Progenitor cell of endocrine pancreas (in vitro differentiated cells): ENCODE data around the gene NUDT16L1. TPM values are rescaled to one million over a fixed set of nuclear protein-coding genes. Genes with fewer than 3 reads are reported as not detected.

Experiments used
- DNase-seq: peaks from one replicate; pipeline ENCODE4 v3.0.0; 2021; ENCODE audit warnings: low spot score; ENCODE audit not compliant: unreplicated experiment
- H3K27ac Mint-ChIP-seq: 2 replicates; pipeline ENCODE4 v1.8.0; 2021; ENCODE audit warnings: mild to moderate bottlenecking, moderate library complexity, mixed read lengths
- H3K27me3 Mint-ChIP-seq: 2 replicates; pipeline ENCODE4 v1.8.0; 2021; ENCODE audit warnings: mixed read lengths
- H3K36me3 Mint-ChIP-seq: 2 replicates; pipeline ENCODE4 v1.8.0; 2022; ENCODE audit warnings: mixed read lengths; ENCODE audit not compliant: insufficient read depth
- H3K4me1 Mint-ChIP-seq: 2 replicates; pipeline ENCODE4 v1.8.0; 2021; ENCODE audit warnings: low read depth, mixed read lengths
- H3K4me3 Mint-ChIP-seq: 2 replicates; pipeline ENCODE4 v1.8.0; 2021; ENCODE audit warnings: low read depth, mild to moderate bottlenecking, moderate library complexity, mixed read lengths
- H3K9me3 Mint-ChIP-seq: 2 replicates; pipeline ENCODE4 v1.8.0; 2021; ENCODE audit warnings: low read depth, mixed read lengths
- total RNA-seq: library from RNA; stranded (reverse); gene quantifications from 2 replicates; pipeline ENCODE4 v1.2.1, GENCODE V29; 2021
- TF ChIP-seq, protein P1 (sequence below): fragments of 200-600 bp; sonication (generic); IDR thresholded peaks from one replicate; pipeline ENCODE4 v1.5.0; 2021; ENCODE audit warnings: antibody characterized with exemption, mild to moderate bottlenecking; ENCODE audit not compliant: unreplicated experiment

Gene NUDT16L1
- total RNA-seq, 1 donor from 2014 or later = 41.8 TPM

DNA sequence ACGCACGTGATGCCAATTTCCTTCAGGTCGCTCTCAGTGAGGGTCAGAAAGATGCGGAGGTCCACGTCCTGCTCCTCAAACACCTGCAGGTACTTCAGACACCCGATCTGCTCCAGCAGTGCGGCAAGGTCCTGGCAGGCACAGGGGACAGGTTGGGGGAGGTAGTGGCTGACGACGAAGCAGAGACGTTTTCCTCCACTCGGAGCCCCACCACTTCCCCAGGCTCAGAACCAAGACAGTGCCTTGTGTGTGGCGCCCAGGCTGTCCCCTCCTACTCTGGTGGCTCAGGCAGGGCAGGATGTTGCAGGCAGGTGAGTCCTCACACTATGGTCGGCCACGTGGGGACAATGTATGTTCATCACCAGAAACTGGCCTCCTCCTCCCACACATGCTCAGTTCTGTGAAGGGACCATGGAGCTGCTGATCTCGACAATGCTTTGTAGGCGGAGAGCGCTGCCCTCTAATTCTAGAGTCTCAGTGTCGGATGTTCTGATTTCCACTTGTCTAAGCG, 5.7 kb downstream of the NUDT16L1 start:
- TF ChIP-seq, protein P1, sequence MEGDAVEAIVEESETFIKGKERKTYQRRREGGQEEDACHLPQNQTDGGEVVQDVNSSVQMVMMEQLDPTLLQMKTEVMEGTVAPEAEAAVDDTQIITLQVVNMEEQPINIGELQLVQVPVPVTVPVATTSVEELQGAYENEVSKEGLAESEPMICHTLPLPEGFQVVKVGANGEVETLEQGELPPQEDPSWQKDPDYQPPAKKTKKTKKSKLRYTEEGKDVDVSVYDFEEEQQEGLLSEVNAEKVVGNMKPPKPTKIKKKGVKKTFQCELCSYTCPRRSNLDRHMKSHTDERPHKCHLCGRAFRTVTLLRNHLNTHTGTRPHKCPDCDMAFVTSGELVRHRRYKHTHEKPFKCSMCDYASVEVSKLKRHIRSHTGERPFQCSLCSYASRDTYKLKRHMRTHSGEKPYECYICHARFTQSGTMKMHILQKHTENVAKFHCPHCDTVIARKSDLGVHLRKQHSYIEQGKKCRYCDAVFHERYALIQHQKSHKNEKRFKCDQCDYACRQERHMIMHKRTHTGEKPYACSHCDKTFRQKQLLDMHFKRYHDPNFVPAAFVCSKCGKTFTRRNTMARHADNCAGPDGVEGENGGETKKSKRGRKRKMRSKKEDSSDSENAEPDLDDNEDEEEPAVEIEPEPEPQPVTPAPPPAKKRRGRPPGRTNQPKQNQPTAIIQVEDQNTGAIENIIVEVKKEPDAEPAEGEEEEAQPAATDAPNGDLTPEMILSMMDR = no peak
- DNase-seq = no peak
- no peak overlapping the region for H3K4me3 Mint-ChIP-seq
- H3K27ac Mint-ChIP-seq = no peak overlapping the region
- peaks cover 1% of the 10 kb centered on the region for H3K4me1 Mint-ChIP-seq
- peaks cover 4% of the 10 kb centered on the region for H3K36me3 Mint-ChIP-seq
- no peaks in the 10 kb centered on the region for H3K27me3 Mint-ChIP-seq
- no peaks in the 10 kb centered on the region for H3K9me3 Mint-ChIP-seq

DNA sequence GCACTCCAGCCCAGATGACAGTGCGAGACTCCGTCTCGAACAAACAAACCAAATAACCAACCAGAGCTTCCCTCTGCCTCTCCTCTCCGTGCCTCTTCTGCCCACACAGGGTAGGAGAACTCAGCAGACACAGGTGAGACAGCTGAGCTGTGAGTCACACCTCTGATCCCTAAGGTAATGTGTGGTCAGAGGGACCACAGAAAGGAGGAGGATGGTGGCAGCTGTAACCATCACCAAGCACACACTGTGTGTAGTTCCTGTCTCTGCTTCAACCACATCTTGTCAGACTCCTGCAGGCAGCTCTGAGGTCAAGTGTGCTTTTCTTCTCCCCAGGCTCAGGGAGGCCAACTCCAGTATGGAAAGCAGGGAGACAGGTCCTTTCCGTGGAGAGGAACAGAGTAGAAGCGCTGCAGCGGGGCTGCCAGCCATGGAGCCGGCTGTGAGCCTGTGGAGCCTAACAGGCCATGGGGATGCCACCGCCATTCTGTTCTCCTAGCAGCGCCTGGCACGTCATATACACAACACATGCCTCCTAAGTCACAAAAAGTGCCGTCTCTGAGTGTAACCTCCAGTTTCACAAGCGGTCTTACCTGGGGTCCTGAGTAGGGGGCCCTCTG, 7.1 kb downstream of the NUDT16L1 start:
- TF ChIP-seq, protein P1 = no peak
- H3K4me1 Mint-ChIP-seq = no peaks in the 10 kb centered on the region
- no peaks in the 10 kb centered on the region for H3K27me3 Mint-ChIP-seq
- no peaks in the 10 kb centered on the region for H3K9me3 Mint-ChIP-seq
- H3K27ac Mint-ChIP-seq = no peak overlapping the region
- peaks cover 4% of the 10 kb centered on the region for H3K36me3 Mint-ChIP-seq
- H3K4me3 Mint-ChIP-seq = no peak overlapping the region
- DNase-seq = no peak

DNA sequence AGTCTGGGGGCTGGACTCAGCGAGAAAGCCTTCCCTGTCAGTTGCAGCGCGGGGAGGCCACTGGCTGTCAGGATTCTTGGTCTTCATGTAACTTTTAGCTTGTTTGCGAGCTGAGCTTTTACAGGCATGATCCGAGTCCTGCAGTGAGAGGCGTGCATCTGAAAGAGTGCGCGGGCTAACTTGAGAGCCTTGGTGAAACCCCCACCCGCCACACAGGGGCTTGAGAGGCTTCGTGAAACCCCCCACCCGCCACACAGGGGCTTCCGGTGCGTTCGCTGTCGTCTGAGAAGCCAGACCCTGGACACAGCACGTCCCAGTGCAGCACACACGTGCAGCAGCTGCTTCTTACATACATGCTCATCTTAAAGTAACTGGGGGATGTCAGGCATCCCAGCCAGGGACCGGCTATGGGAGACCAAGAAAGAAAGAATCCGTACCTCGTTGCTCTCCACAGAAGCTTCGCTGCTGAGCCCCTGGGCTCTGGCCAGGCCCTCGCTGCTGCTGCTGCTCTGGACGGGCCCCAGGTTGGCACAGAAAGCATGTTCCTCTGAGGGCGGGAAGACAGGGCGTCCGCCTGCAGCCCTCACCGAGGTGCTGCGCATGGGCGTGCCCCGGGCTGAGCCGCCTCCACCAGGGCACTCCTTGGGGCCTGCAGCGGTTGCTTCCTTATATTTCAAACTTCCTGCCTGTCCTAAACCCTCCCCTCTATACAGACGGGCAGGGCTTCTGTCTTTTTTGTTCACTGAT, 7.8 kb downstream of the NUDT16L1 start:
- no peaks in the 10 kb centered on the region for H3K9me3 Mint-ChIP-seq
- no peaks in the 10 kb centered on the region for H3K27me3 Mint-ChIP-seq
- no peak overlapping the region for H3K4me3 Mint-ChIP-seq
- H3K36me3 Mint-ChIP-seq = peaks cover 4% of the 10 kb centered on the region
- H3K27ac Mint-ChIP-seq = no peak overlapping the region
- DNase-seq = no peak
- no peaks in the 10 kb centered on the region for H3K4me1 Mint-ChIP-seq
- TF ChIP-seq, protein P1 = no peak

DNA sequence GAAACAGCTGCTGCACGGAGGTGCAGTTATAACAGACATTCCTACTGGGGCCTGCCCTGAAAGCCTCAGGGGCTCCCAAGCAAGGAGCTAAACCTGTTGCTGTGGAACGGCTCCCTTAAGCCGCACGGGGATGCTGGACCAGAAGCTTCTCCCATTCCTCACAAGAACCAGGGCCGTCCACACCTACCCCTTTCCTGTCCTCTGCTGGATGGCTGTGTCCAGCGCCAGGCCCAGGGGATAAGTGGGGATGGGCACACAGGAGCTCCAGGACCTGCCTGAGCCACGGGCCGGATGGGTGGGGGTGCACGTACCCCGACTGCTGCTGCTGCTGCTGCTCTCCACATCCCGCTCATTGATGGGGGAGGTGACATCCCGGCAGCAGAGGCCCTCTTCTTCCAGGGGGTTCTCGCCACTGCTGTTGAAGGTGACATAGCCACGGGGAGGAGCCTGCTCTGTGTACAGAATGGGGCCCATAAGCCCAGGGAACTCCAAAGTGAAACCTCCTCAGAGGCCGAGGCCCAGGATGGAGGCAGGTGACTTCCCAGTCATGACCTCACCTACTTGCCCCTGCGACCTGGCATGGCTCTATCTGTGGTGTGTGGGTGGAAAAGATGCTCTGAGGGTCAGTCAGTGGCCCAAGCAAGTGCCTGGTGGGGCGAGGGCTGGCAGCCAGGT, 8.6 kb downstream of the NUDT16L1 start:
- Mint-ChIP-seq H3K9me3 (no peaks in the 10 kb centered on the region), H3K4me3 (no peak overlapping the region), H3K36me3 (peaks cover 8% of the 10 kb centered on the region), H3K27ac (no peak overlapping the region), H3K27me3 (no peaks in the 10 kb centered on the region), H3K4me1 (no peaks in the 10 kb centered on the region)
- no peak for DNase-seq
- TF ChIP-seq, protein P1 = no peak

DNA sequence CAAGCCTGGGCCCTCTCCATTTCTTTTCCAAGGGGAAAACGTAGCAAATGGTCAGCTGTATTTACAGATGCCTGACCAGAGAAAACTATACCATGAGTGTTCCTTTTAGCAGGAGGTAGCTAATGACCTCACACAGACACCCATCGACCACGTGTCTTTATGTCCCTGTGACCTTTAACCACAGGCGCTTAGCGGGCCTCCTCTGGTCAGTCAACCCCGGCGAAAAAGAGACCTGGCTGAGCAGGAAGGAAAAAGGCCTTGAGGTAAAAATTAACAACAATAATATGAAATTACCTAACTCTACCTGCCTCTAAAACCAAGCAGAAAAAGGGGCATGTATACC, 9.1 kb downstream of the NUDT16L1 start:
- TF ChIP-seq, protein P1 = no peak
- DNase-seq = no peak
- Mint-ChIP-seq H3K4me3 (no peak overlapping the region), H3K27ac (no peak overlapping the region), H3K36me3 (peaks cover 9% of the 10 kb centered on the region), H3K9me3 (no peaks in the 10 kb centered on the region), H3K4me1 (no peaks in the 10 kb centered on the region), H3K27me3 (no peaks in the 10 kb centered on the region)
